Fibroblast of the conjunctiva (primary cell): Measurements from ENCODE around the gene SPATA20.

Experiments
- DNase-seq: peaks from one replicate; pipeline ENCODE4 v3.0.0-alpha.2; 2010; ENCODE audit warnings: low read depth

The SPATA20 gene

DNA sequence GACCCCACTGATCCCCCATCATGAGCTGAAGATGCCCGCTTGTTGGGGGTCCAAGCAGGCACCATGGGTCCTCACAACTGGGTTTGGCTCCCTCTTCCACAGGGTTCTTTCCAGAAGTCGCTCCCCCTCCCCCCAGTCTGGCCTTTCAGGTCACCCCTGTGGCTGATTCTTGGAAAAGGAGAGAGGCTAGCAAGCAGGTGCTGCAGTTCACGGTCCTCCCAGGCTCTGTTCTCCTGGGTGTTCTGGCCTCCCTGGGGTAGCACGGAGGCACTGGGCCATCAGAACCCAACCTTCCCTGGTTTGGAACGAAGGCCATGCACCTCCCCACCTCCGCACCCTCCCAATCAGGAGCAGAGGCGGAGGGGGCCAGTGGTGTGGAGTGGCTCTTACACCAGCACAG is 32.4 kb downstream of the SPATA20 start:
- no peak for DNase-seq

DNA sequence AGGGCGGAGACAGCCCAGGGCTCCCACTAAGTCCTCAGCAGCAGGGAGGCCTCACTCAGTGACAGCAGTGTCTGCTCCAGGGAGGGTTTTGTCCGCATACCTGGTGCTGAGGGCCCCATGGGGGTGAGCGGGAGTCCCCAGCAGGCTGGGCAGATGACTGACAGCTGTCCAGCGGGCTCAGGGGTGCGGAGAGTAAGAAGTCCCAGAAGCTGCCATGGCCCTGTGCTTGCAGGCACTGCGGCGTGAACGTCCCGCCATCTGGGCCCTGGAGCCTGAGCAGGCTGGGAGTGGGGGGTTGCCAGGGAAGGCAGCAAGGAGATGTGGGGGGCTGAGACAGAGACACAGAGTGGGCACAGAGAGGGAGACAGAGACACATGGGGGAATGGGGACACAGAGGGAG is 33.7 kb downstream of the SPATA20 start:
- no peak for DNase-seq

DNA sequence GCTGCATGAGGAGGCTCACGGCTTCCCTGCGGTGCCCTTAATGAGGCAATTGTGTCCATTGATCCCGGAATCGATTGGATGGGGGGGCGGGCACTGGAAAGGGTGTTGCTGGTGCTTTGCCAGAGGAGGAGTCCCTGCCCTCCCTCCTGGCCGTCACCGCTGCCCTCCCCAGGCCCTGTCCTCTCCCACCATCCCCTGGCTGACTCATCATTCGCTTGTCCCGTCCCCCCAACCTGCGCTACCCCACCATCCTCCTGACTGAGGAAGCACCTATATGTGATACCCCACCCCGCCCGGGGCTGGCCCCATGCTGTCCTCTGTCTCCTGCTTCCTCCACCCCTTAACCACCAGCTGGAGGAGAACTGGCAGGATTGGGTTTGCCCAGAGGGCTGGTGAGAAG is 34.3 kb downstream of the SPATA20 start:
- DNase-seq: no peak

DNA sequence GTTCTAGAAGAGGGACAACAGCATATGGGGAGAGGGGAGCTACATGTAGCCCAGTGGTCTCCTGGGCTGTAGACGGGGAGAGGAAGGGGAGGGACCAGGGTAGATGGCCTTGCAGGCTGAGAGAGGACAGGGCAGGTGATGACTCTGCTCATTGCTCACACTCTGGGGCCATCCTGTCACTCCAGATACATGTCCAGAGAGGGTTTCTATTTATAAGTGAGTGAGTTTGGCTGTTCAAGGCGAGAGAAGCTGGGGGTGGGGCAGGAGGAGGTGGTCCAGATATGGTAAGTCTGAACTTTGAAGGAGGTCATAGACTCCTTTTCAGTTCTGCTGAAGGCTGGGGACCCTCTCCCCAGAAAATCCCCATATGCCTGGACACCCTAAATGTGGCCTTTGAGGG is 35.8 kb downstream of the SPATA20 start:
- DNase-seq: no peak

DNA sequence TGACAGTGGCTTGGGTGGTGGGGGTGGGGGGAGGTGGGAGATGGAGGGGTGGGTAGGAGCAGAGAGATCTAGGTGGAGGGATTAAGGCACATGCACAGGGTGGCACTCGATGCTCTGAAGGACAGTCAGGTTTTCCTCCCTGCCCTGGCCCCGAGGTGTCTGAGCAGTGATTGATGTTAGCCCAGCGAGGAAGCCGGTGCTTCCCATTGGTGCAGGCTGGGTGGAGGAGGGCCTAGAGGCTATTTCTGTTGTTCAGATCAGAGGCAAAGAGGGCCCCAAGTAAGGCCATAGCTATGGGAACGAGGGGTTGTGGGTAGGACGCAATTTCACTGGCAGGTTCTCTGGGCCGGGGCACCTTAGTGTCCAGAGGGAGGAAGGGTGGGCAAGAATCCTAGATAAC is 36.7 kb downstream of the SPATA20 start:
- no peak for DNase-seq

DNA sequence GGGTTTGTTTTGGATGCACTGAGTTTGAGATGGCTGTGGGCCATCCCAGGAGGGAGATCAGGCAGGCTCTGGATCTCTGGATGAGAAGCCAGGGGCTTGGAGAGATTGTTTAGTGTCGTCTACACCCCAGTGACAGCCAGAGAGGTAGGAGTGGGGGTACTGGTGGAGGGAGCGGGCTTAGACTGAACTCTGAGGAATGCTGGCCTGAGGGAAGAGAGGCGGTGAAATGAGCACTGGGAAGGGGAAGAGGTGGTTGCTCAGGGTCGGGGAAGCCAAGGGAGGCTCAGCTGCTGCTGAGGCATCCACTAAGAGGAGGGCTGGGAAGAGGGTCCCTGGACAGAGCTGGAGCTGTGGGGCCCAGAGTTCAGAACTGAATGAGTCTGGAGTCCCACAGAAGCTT is 37.1 kb downstream of the SPATA20 start:
- no peak for DNase-seq

DNA sequence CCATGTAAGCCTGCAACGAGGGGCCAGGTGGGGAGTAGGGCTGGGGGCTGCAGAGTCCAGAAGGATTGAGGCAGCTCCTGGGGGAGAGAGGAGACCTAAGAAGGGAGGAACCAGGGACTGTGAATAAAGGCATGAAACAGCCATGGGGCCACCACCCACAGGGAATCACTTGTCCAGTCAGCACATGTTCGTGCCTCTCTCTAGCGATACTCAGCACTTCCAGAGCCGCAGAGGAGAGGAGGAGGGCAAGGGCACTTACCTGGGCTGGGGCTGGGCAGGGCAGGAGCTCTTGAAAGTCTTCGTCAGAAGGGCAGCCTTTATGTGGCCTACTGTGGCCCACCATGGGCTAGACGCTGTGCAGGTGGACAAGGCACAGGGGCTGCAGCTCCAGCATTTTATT is 37.8 kb downstream of the SPATA20 start:
- no peak for DNase-seq

DNA sequence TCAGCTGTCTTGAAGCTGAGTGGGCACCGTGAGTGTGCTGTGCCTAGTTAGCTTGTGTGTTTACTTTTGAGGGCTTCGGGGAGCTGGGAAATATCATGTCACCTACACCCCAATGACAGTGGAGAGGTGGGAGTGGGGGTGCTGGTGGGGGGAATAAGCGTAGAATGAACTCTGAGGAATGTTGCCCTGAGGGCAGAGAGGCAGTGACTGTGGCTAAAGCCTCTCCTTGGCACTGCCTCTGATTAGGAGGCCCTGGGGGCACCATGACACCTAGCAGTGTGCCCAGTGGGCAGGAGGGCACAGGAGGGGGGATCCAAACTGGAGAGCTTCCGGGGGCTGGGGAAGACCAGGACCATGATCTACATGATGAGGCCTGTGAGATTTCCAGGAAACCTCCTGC is 38.4 kb downstream of the SPATA20 start:
- no peak for DNase-seq

DNA sequence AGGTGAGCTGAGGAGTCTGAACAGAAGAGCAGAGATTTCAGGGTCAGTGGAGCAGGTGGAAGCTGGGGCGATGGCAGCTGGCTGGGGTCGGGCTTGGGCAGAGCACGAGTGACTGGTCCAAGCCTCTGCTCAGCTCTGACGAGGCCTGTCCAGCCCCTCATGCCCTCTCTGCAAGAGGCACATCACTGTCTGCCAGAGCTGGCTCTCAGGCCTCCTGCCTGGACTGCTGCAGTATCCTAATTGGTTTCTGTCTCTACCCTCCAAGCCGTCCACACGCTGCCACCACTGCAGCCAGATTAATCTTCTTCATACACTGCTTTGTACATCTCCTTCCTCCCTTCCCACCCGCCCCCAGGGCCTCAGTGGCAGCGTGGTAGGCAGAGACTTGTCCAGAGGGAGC is 38.9 kb downstream of the SPATA20 start:
- no peak for DNase-seq

DNA sequence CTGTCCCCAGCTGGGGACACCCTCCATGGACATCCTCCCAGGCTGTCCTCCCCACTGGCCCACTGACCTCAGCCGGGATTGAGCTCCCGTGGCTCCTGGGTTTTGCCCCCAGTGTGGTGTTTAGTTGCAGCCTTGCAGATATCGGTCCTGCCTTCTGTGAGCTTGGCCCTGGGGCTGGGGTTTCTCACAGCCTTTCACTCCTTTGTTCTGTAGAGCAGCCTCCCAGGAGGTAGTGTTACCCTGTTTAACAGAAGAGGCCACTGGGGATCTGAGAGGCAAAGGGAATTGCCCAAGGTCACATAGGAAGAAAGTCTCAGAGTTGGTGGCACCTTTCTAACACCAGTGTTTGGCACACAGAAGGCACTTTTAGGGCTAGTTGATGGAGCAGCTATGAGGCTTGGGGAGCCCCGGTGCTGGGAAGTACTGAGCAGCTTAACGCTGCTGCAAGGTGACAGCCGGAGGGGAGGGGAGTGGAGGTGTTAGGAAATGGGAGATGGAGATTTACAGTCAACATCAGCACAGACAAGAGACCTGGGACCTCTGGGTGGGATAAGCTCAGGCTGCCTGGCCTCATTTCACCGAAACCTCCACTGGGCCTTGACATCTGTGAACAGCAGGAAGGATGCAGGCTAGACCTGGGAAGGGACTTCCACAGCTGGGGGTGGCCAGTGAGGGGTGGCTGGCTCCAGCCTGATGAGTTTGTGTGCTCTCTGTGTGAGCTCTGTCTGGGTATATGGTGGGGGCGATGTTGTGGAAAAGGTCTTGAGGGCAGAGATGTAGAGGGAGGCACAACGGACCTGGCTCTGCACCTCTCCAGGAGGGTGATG is 39.7 kb downstream of the SPATA20 start:
- DNase-seq: no peak

DNA sequence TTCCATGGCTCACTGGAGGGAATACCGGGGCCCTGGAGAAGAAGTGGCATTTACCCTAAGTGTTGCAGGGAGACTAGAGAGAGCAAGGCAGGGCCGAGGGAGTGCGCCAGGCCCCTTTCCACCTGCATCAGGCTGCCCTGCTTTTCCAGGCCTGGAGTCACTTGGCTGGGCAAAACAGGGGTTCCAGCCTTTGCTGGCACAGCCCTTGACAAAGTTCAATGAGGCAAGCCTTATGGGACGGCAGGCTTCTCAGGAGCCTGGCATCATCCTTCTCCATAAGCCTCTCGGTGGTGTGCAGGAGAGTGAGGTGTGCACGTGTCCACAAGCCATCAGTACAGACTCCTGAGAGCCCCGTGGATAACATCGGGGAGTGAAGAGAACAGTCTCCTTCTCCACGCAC is 40.6 kb downstream of the SPATA20 start:
- no peak for DNase-seq

DNA sequence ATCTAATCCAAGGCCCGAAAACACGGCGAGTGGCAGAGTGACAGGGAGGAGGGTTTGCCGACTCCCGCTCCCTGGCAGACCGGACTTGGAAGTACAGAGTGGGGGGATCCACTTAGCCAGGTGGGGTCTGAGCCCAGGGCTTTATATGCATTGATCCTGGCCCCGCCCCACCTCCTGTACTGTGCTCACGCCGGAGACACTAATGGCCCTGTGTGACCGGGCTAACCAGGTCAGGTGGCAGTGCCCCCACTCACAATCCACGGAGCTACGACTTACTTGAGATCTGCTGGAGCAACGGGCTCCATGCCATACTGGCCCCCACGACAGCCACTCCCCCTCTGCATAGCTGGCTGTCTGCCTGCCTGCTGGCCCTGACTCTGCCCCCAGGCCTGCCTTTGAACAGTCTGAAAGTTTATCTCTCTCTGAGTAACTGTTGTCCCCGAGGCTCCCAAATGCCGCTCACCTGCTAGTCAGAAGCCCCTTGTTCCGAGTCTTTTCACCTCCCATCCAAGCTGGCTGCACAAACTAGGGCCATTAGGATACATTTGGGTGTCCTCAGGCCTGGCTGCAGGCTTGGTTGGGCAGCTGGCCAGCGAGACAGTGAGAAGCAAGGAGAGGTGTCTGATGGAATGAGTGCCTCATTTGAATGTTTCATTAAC is 41.5 kb downstream of the SPATA20 start:
- DNase-seq: no peak

DNA sequence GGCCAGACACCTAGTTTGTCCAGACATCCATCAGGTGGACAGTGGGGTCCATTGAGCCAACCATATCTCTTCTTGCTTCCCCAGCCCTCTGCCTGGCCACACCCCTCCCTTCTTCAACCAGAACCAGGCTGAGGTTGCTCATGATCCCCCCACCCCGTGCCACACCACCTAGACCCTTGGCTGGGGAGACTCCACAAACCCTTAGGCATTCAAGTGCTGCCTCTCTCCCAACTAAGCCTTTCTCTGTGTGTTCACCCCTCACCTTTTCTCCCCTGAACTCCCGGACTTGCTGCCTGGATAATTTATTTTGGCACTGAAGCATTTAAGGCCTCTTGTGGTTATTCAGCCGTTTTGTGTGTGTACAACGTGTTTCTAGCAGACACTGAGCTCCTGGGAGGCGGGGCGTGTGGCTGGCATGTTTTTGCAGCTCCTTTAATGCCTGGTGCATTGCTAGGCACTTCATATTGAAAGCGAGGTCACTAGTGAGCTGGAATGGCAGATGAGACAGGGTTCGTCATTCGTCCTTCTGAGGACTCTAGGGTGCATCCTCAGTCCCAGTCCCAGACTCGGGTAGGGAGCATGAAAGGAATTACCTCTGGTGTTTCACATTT is 42.2 kb downstream of the SPATA20 start:
- DNase-seq: no peak

DNA sequence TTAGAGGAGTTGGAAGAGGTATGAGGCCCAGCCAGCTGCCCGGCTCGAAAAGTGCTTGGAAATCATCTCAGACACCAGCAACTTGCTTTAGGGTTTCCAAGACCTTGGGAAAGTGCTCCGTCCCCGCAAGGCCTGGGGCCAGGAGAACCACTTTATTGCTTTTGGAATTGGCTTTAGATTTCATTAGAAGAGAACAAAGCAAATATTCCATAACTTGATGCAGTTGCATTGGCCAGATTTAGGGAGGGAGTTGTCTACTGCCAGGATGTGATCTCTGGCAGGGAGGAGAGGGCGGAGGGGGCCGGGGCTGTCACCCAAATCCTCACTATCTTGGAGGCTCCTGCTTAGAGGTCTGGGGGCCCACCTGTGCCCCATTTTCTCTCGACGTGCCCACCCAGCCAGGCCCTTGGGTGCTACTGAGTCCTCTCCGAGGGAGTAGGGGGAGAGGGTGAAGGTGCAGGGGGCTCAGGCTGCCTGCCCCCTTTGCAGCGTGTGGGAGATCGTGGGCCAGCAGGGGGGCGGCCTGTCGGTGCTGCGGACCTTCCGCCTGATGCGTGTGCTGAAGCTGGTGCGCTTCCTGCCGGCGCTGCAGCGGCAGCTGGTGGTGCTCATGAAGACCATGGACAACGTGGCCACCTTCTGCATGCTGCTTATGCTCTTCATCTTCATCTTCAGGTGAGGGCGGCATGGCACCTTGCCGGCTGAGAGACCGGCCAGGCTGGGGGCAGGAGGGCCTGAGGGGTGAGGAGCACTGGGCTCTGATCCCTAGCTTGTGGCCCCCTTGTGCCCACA is 44.2 kb downstream of the SPATA20 start:
- DNase-seq: no peak

DNA sequence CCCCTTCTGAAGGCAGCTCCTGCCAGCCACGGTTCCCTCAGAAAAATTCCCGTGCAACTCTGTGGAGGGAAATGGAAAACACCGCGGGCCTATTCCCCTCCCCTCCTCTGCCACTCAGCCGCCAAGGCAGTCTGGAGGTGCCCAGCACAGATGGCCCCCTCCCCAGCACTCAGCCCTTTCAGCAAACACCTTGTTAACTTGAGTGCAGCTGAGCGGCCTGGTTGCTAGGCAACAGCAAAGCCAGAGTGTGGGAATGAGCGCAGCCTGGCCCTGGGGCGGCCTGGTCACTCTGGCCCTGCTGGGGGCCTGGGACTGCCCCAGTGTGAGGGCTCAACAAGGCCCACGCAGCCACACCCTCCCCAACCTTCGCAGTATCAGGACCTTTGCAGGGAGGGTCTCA is 46.3 kb downstream of the SPATA20 start:
- DNase-seq: no peak

DNA sequence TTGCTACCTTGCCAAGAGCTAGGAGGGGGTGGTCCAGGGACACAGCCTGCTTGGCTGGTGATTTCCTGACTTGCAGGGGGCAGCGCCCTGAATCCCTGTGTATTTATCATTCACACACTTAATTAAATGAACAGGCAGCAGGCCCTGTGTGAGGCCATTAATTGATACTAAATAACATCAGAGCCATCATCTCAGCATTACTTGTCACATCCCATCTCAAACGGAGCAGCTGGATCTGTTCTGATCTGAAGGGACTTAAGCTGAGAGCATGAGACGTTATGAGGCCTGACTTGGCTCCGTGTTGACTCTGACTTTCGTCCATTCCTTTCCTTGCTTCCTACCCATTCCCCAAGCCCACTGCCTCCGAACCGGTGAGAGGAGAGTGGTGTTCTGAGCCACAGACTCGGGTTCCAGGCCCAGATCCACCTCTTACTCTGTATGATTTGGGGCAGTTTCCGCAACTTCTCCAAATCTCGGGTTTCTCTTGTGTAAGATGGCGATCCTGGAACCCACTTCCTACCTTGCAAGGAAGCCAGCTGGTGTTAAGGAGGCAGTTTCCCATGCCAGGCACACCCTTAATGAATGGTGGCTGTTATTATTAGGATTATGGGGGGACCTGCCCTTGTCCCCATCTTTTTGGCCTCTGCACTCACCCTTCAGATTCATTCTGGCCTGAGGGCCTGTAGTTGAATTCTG is 47.3 kb downstream of the SPATA20 start:
- DNase-seq: no peak

DNA sequence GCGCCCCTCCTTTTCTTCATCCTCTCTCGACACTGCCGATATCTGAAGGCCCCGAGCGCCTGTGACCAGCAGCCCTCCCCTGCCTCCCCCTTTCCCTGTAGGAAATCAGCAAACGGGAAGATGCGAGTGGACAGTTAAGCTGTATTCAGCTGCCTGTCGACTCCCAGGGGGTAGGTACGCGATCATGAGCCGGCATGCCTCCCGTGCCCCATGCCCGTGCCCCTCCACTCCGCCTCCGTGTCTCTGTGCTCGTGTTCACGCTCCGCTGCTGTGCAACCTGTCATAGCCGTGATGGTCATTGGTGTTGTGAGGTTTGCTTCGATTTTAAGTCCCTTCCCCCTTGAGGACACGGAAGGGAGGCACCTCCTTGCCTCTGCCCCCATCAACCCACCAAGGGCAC is 47.9 kb downstream of the SPATA20 start:
- DNase-seq: no peak

DNA sequence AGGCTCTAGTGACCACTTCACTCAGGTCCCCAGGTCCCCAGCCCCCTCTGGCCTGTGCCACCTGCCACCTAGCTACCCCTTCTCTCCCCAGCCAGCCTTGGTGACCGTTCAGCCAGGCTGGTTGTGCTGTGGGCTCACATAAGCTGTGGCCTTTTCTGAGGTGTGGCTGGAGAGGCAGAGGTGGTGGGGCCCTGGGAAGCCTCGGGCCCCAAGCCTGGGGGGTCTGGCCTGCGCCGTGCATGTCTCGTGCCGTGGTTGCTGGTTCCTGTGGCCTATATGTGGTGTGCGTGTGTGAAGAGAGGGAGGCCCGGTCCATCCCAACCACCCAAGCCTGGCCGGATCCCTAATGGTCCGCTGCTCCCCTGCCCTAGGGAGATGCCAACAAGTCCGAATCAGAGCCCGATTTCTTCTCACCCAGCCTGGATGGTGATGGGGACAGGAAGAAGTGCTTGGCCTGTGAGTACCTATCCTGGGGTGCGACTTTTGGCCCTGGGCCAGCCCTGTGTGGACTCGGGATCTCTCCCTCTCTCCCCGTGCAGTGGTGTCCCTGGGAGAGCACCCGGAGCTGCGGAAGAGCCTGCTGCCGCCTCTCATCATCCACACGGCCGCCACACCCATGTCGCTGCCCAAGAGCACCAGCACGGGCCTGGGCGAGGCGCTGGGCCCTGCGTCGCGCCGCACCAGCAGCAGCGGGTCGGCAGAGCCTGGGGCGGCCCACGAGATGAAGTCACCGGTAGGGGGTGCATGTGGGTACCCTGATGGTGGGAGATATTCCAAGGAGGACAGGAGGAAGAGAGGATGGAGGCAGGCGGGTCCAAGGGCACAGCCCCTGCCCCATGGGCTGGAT is 49.4 kb downstream of the SPATA20 start:
- no peak for DNase-seq

DNA sequence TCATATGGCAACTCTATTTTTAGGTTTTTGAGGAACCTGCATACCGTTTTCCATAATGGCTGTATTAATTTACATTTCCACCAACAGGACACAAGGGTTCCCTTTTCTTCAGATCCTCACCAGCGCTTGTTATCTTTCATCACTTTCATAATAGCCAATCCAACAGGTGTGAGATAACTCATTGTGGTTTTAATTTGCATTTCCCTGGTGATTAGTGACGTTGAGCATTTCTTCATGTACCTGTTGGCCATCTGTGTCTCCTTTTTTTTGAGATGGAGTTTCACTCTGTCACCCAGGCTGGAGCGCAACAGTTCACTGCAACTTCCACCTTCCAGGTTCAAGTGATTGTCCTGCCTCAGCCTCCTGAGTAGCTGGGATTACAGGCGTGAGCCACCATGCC is 51.5 kb downstream of the SPATA20 start:
- DNase-seq: no peak

DNA sequence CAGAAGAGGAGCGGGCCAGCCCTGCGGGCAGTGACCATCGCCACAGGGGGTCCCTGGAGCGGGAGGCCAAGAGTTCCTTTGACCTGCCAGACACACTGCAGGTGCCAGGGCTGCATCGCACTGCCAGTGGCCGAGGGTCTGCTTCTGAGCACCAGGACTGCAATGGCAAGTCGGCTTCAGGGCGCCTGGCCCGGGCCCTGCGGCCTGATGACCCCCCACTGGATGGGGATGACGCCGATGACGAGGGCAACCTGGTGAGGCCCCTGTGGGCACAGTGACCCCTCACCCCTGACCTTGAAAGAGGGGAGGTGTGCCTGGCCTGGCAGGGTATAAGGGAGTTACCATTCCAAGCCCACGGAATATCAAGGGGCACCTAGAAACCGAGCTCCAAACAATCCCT is 52.6 kb downstream of the SPATA20 start:
- DNase-seq: no peak

DNA sequence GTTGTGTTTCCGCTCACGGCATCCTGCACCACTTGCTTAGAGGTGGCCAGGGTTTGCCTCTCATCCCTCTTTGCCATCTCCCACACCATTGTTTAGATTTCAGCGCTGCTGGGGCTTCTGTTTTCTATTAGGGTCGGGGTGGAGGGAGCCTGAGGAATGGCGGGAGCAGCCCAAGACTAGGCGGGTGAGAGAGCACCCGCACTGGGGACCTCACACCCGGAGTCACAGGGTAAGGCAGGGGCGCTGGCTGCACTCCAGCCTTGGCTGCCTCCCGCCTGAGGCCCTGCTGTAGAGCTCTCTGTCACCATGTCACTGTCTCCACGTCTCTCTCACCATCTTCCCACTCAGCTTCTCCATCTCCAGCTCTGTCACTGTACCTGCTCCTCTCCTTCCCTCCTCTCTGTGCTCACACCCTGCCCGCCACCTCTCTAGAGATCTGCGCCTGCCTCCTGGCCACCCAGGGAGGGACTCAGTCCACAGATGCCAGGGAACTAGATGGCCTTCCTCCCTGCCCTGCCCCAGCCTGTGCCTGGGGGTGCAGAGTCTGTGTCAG is 54.9 kb downstream of the SPATA20 start:
- no peak for DNase-seq
